NCI-H2227 (cell line): Measurements from ENCODE around the gene MAGEA9.
A peak's percentile ranks its signal among the peaks of the same experiment; 100 is the strongest.
"Not testable (repeated sequence)": the region's sequence is repeated elsewhere in the genome, so short reads cannot be mapped to it uniquely, and the experiment has no call there.

Source experiments
- DNase-seq: peaks from one replicate; lab custom pipeline; 2025; ENCODE audit not compliant: unreplicated experiment; lab: John Stamatoyannopoulos, UW

MAGEA9 gene

GRCh38 chrX:149807747-149808458, 26.2 kb downstream of the MAGEA9 start:
- no peak for DNase-seq

GRCh38 chrX:149818652-149819051, 36.9 kb downstream of the MAGEA9 start:
- DNase-seq, result no peak

GRCh38 chrX:149819371-149819770, 37.6 kb downstream of the MAGEA9 start:
- no peak for DNase-seq

DNA sequence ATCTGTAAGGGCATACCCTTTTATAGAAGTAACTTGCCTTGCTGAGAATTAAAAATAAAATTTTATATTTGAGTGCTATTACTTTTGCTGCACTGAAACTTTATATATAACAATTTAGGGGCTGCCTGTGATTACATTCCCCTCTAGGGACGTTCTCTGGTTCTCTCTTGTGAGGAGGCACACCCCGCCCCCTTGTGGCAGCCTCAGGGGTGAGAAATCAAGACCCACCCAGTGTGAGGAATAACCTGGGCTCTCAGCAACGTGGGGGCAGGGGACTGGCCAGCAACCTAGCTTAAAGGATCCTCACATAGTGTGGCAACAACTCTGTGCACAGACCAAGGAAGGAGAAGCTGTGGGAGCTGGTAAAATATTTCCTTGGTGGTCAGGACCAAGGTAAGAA, 43.7 kb downstream of the MAGEA9 start:
- no peak for DNase-seq

DNA sequence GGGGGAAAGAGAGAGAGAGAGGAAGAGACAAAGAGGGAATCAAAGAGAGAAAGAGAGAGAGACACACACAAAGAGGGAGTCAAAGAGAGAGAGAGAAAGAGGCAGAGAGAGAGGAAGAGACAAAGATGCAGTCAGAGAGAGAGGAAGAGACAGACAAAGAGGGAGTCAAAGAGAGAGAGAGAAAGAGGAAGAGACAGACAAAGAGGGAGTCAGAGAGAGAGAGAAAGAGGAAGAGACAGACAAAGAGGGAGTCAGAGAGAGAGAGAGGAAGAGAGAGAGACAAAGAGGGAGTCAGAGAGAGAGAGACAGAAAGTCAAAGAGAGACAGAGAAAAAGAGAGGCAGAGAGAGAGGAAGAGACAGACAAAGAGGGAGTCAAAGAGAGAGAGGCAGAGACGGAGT, 45.5 kb downstream of the MAGEA9 start:
- no peak for DNase-seq

GRCh38 chrX:149829751-149830191, 48.0 kb downstream of the MAGEA9 start:
- no peak for DNase-seq

GRCh38 chrX:149830192-149830873, 48.6 kb downstream of the MAGEA9 start:
- peak; percentile 64 for DNase-seq

DNA sequence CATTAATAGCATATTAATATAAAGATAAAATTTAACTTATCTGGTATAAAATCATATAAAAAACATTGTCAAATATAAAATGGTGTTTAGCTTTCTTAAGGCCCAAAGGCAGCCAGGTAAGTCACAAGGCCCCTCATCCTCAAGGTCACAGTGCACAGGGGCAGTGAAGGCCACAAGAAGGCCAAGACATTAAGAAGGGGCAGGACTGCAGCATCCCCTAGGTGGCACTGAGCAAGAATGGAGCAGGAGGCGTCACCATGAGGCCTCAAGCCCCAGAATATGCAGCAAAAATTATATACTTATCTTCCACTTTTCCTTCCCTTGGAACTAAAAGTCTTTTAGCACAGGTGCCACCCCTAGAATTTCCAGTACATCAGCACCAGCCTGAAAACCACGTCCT, 49.7 kb downstream of the MAGEA9 start:
- DNase-seq, result no peak

GRCh38 chrX:149836728-149837127, 55.0 kb downstream of the MAGEA9 start:
- not testable (repeated sequence) for DNase-seq

DNA sequence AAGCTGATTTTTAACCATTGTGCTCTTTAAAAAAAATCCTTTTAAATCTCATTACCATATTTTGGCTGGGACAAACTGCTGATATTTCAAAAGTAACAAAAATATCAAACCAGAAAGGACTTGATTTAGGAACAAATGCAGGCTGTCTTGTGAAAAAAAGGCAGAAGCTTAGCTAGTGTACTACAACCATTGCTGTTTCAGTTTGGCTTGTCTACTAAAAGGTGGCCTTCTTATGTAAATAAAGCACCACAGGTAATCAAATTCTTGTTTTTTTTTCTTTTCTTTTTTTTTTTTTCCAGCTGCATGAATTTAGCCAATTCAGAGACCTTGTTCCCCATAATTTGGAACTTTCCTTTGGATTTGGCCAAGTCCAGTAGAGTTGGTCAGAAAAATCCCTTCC, 55.4 kb downstream of the MAGEA9 start:
- DNase-seq, result no peak
